OCI-LY7 (cell line): Measurements from ENCODE around the gene EXOC6B. TPM values are rescaled to one million over a fixed set of nuclear protein-coding genes. Genes with fewer than 3 reads are reported as not detected.

Experiments
- BruUV-seq: library from RNA; stranded (reverse); fragments of 400-500 nt; replicated peaks from 2 replicates; lab custom pipeline; 2021; lab: Mats Ljungman, UMichigan
- CTCF ChIA-PET: fragments of 300-600 bp; sonication (Branson Sonifier 250); formaldehyde crosslinking; loops from one replicate; lab custom pipeline; 2022; ENCODE audit warnings: antibody characterized with exemption; ENCODE audit not compliant: unreplicated experiment; lab: Charles Lee
- POLR2A ChIA-PET: fragments of 300-600 bp; sonication (Branson Sonifier 250); formaldehyde crosslinking; loops from one replicate; lab custom pipeline; 2022; ENCODE audit warnings: antibody characterized with exemption; lab: Charles Lee
- DNase-seq: peaks from one replicate; pipeline ENCODE4 v3.0.0-alpha.2; 2015; ENCODE audit warnings: low spot score
- H2AFZ ChIP-seq: fragments of 200-600 bp; sonication (generic), shearing (Covaris generic); 2 replicates; pipeline ENCODE4 v1.6.1; 2014; ENCODE audit warnings: mild to moderate bottlenecking, antibody characterized with exemption, low read length, moderate library complexity
- H3K27ac ChIP-seq: fragments of 200-600 bp; sonication (generic); 2 replicates; pipeline ENCODE4 v1.5.1; 2014; ENCODE audit warnings: mixed run types, low read depth, mild to moderate bottlenecking, moderate library complexity, low read length, inconsistent platforms; ENCODE audit not compliant: poor library complexity, severe bottlenecking
- H3K36me3 ChIP-seq: fragments of 200-600 bp; sonication (generic); 2 replicates; pipeline ENCODE4 v1.6.1; 2014; ENCODE audit warnings: mild to moderate bottlenecking, antibody characterized with exemption, low read length, moderate library complexity, mixed read lengths; ENCODE audit not compliant: insufficient read depth
- H3K4me1 ChIP-seq: fragments of 200-600 bp; sonication (generic); 2 replicates; pipeline ENCODE4 v1.5.1; 2014; ENCODE audit warnings: mild to moderate bottlenecking, low read length; ENCODE audit not compliant: insufficient read depth, poor library complexity, severe bottlenecking
- H3K4me2 ChIP-seq: fragments of 200-600 bp; sonication (generic); 2 replicates; pipeline ENCODE4 v1.6.1; 2014; ENCODE audit warnings: mild to moderate bottlenecking, low read length
- H3K4me3 ChIP-seq: fragments of 200-600 bp; sonication (generic); 2 replicates; pipeline ENCODE4 v1.5.1; 2014; ENCODE audit warnings: mild to moderate bottlenecking, low read depth, low read length; ENCODE audit not compliant: poor library complexity, severe bottlenecking
- H3K79me2 ChIP-seq: fragments of 200-600 bp; sonication (generic); 2 replicates; pipeline ENCODE4 v1.6.1; 2016; ENCODE audit warnings: low read depth, mild to moderate bottlenecking, low read length, moderate library complexity, mixed read lengths; ENCODE audit not compliant: insufficient read depth
- H3K9me2 ChIP-seq: fragments of 200-600 bp; sonication (generic); 2 replicates; pipeline ENCODE4 v1.6.1; 2016; ENCODE audit warnings: mild to moderate bottlenecking, low read length, mixed read lengths; ENCODE audit not compliant: insufficient read depth
- H3K9me3 ChIP-seq: fragments of 200-600 bp; sonication (generic); 2 replicates; pipeline ENCODE4 v1.6.1; 2014; ENCODE audit warnings: mild to moderate bottlenecking, mixed run types, low read length, mixed read lengths
- H4K20me1 ChIP-seq: fragments of 200-600 bp; sonication (generic); 2 replicates; pipeline ENCODE4 v1.6.1; 2014; ENCODE audit warnings: mild to moderate bottlenecking, antibody characterized with exemption, low read length, moderate library complexity, mixed read lengths; ENCODE audit not compliant: insufficient read depth
- EZH2phosphoT487 ChIP-seq: fragments of 200-600 bp; sonication (generic); IDR thresholded peaks from 2 replicates; pipeline ENCODE4 v1.6.1; 2018; ENCODE audit warnings: low read depth, borderline replicate concordance, mild to moderate bottlenecking, mixed run types, antibody characterized with exemption, low read length, moderate library complexity, mixed read lengths
- intact Hi-C: fragments of 100-400 bp; cut with micrococcal nuclease; formaldehyde crosslinking; loops from one replicate; pipeline ENCODE4 v1.10.0; 2022; ENCODE audit not compliant: unreplicated experiment
- total RNA-seq, 2 experiments: library from RNA; depleted of rRNA in 1 of 2; stranded (reverse); fragments of >200 nt in 1 of 2; shearing (Covaris generic) in 1 of 2; gene quantifications; 2 replicates each; pipeline ENCODE4 v1.2.3, GENCODE V29; 2014 to 2022
- TF ChIP-seq, protein P1 (sequence below): fragments of 200-600 bp; sonication (generic); conservative IDR thresholded peaks from 2 replicates; pipeline ENCODE4 v1.5.1; 2014; ENCODE audit warnings: mild to moderate bottlenecking, antibody characterized with exemption, low read length, moderate library complexity, mixed read lengths

The EXOC6B gene
- total RNA-seq, 2 experiments from 2014 or later: 5.1 TPM; not detected in 1

DNA sequence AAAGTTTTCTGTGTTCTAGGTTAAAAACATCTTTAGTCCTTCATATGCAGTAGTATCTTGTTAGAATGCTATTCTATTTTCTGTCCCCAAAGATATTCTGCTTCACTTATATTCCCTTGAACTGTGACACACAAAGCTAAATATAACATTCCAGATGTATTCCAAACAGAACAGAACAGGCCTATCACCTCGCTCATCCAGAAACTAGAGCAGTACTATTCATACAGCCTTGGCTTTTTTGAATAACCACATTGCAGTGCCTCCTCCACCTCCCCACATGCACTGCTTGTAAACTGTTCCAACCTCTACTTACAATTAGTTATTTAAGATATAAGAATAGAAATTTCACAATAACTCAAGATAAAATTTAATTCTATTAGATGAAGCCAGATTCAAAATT lies 196.8 kb downstream of the EXOC6B start:
- ChIA-PET CTCF (no interaction called here), POLR2A (no interaction called here)
- Histone ChIP-seq H3K9me3 (no peaks in the 10 kb centered on the region), H3K27ac (no peak overlapping the region), H4K20me1 (no peaks in the 10 kb centered on the region), H3K4me3 (no peak overlapping the region), H3K36me3 (no peaks in the 10 kb centered on the region), H3K4me2 (no peak overlapping the region), H3K4me1 (no peaks in the 10 kb centered on the region), H3K79me2 (no peaks in the 10 kb centered on the region), H2AFZ (no peak overlapping the region), H3K9me2 (no peaks in the 10 kb centered on the region)
- DNase-seq: no peak
- BruUV-seq: no TSS peak
- intact Hi-C loops: no loop called here
- TF ChIP-seq, protein P1, sequence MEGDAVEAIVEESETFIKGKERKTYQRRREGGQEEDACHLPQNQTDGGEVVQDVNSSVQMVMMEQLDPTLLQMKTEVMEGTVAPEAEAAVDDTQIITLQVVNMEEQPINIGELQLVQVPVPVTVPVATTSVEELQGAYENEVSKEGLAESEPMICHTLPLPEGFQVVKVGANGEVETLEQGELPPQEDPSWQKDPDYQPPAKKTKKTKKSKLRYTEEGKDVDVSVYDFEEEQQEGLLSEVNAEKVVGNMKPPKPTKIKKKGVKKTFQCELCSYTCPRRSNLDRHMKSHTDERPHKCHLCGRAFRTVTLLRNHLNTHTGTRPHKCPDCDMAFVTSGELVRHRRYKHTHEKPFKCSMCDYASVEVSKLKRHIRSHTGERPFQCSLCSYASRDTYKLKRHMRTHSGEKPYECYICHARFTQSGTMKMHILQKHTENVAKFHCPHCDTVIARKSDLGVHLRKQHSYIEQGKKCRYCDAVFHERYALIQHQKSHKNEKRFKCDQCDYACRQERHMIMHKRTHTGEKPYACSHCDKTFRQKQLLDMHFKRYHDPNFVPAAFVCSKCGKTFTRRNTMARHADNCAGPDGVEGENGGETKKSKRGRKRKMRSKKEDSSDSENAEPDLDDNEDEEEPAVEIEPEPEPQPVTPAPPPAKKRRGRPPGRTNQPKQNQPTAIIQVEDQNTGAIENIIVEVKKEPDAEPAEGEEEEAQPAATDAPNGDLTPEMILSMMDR: no peak
- TF ChIP-seq EZH2phosphoT487: no peak

DNA sequence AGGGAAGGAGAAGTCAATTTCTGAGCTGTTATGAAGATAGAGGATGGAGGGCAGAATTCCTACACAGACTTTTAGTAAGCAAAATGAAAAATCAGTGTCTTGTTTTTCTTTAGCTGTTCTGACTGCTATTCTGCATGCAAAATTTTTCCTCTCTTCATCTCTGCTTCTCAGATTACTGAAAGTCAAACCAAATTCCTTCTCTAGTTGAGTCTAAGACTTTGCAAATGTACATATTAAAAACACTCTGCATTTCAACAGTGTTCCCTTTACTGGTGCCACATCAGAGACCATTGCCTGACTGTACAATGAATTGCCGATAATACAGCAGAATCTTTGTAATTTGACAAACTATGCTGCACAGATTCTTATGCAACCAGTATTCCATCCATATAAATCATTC lies 198.8 kb downstream of the EXOC6B start:
- H3K4me2 ChIP-seq: no peak overlapping the region
- no peak for DNase-seq
- H3K9me2 ChIP-seq: no peaks in the 10 kb centered on the region
- BruUV-seq: no TSS peak
- H3K4me1 ChIP-seq: no peaks in the 10 kb centered on the region
- no peaks in the 10 kb centered on the region for H4K20me1 ChIP-seq
- no peaks in the 10 kb centered on the region for H3K9me3 ChIP-seq
- intact Hi-C loops: no loop called here
- TF ChIP-seq, protein P1: no peak
- TF ChIP-seq EZH2phosphoT487: no peak
- H3K4me3 ChIP-seq: no peak overlapping the region
- POLR2A ChIA-PET: no interaction called here
- CTCF ChIA-PET: no interaction called here
- no peak overlapping the region for H3K27ac ChIP-seq
- no peaks in the 10 kb centered on the region for H3K36me3 ChIP-seq
- H2AFZ ChIP-seq: no peak overlapping the region
- no peaks in the 10 kb centered on the region for H3K79me2 ChIP-seq

DNA sequence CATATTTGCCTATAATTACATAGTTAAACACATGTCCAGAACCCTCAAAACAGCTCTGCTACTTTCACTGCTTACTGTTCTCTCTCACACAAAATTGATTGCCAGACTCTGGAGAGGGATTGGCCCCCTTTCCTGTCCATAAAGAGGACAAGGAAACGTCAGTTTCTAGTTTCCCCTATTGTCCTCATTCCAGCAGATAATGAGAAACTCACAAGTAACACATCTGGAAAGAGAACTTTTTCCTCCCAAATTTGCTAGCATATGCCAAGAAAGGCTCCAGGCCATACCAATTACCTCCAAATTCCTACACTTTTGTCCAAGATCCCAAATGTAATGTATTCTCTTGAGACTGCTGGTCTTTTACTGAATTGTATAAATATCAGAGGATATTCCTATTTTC lies 200.5 kb downstream of the EXOC6B start:
- Histone ChIP-seq H3K4me3 (no peak overlapping the region), H3K4me2 (no peak overlapping the region), H3K36me3 (no peaks in the 10 kb centered on the region), H3K9me2 (no peaks in the 10 kb centered on the region), H4K20me1 (no peaks in the 10 kb centered on the region), H3K9me3 (no peaks in the 10 kb centered on the region), H2AFZ (no peak overlapping the region), H3K27ac (no peak overlapping the region), H3K4me1 (no peaks in the 10 kb centered on the region), H3K79me2 (no peaks in the 10 kb centered on the region)
- ChIA-PET POLR2A (no interaction called here), CTCF (no interaction called here)
- no peak for TF ChIP-seq EZH2phosphoT487
- TF ChIP-seq, protein P1: no peak
- intact Hi-C loops: no loop called here
- no peak for DNase-seq
- BruUV-seq: no TSS peak
